Astrocyte (in vitro differentiated cells and primary cell): ENCODE data around the gene VEZT.

Source experiments
- CTCF ChIP-seq: IDR thresholded peaks from 2 replicates; pipeline ENCODE4 v1.5.1; 2011; ENCODE audit warnings: low read depth, mild to moderate bottlenecking, inconsistent platforms, low read length, moderate library complexity; ENCODE audit not compliant: insufficient read depth
- EZH2 ChIP-seq: IDR thresholded peaks from 2 replicates; pipeline ENCODE4 v1.6.1; 2012; ENCODE audit warnings: mild to moderate bottlenecking, low read length, inconsistent platforms; ENCODE audit not compliant: insufficient read depth

- no peak for TF ChIP-seq CTCF
- no peak for TF ChIP-seq EZH2
Measured at GRCh38 chr12:95282266-95282665, 64.7 kb downstream of the VEZT start.
